ENCODE measurements around the gene ENKD1. TPM values are rescaled to one million over a fixed set of nuclear protein-coding genes. Genes with fewer than 3 reads are reported as not detected.
A peak's percentile ranks its signal among the peaks of the same experiment; 100 is the strongest.

The ENKD1 gene
- total and polyA plus RNA-seq, 2 of the 13 experiments (the other 11 are each of a cell fraction or from before 2014, with no cell fraction given): 10.8 to 20.8 TPM

DNA sequence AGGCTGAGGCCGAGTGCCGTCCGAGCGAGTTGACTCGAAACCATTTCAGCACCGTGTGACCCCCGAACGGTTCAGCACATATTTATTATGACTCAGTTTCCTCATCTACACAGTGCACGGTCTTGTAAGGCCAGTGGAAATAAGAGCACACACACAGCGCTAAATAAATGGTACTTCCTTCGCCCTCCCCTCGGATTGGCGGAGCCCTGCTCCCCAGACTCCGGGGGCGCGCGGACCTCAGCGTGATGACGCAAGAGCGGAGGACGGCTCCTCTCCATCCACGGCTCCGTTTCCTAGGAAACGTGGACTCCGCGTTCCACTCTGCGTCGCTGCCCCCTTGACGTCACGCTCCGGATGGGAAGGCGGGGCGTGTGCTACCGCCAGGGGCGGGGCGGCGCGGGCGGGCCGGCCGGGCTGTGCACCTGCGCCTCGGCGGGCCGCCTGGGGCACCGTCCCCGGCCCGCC is 6.0 kb downstream of the ENKD1 start, which contains the start of gene PARD6A (continued):
- TF ChIP-seq, protein P1, sequence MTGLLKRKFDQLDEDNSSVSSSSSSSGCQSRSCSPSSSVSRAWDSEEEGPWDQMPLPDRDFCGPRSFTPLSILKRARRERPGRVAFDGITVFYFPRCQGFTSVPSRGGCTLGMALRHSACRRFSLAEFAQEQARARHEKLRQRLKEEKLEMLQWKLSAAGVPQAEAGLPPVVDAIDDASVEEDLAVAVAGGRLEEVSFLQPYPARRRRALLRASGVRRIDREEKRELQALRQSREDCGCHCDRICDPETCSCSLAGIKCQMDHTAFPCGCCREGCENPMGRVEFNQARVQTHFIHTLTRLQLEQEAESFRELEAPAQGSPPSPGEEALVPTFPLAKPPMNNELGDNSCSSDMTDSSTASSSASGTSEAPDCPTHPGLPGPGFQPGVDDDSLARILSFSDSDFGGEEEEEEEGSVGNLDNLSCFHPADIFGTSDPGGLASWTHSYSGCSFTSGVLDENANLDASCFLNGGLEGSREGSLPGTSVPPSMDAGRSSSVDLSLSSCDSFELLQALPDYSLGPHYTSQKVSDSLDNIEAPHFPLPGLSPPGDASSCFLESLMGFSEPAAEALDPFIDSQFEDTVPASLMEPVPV (CRISPR knock-in tag; IDR thresholded peaks at IDR 0.05): no peak
- TF ChIP-seq NCOR1 (IDR thresholded peaks at IDR 0.05; ENCODE audit: borderline replicate concordance, low read length) (no peak), GATA4 (IDR thresholded peaks at IDR 0.05; ENCODE audit: borderline replicate concordance, low read depth) (no peak), REPIN1 (CRISPR knock-in tag; IDR thresholded peaks at IDR 0.05; ENCODE audit: borderline replicate concordance, low read depth) (no peak), NCOA5 (CRISPR knock-in tag; IDR thresholded peaks at IDR 0.05) (no peak), RCOR2 (CRISPR knock-in tag; IDR thresholded peaks at IDR 0.05) (peak; percentile 43; the same call in 1 of the 2 replicates), FOXC1 (CRISPR knock-in tag; IDR thresholded peaks at IDR 0.05; ENCODE audit: borderline replicate concordance) (no peak), SP1 (IDR thresholded peaks at IDR 0.05) (no peak), SP1 (CRISPR knock-in tag; IDR thresholded peaks at IDR 0.05) (peak; percentile 82), NRL (CRISPR knock-in tag; IDR thresholded peaks at IDR 0.05; ENCODE audit: borderline replicate concordance) (0 out of 2 replicates have a peak, but pooled peaks have one; percentile 1), MEIS2 (CRISPR knock-in tag; IDR thresholded peaks at IDR 0.05) (no peak), HOXA3 (CRISPR knock-in tag; IDR thresholded peaks at IDR 0.05) (peak; percentile 97), ZNF3 (CRISPR knock-in tag; IDR thresholded peaks at IDR 0.05) (no peak), FOXJ3 (CRISPR knock-in tag; IDR thresholded peaks at IDR 0.05; ENCODE audit: borderline replicate concordance) (no peak), GZF1 (CRISPR knock-in tag; IDR thresholded peaks at IDR 0.05) (no peak), FOXA3 (CRISPR knock-in tag; IDR thresholded peaks at IDR 0.05) (peak; percentile 48; the same call in 1 of the 2 replicates)
- TF ChIP-seq, protein P2, sequence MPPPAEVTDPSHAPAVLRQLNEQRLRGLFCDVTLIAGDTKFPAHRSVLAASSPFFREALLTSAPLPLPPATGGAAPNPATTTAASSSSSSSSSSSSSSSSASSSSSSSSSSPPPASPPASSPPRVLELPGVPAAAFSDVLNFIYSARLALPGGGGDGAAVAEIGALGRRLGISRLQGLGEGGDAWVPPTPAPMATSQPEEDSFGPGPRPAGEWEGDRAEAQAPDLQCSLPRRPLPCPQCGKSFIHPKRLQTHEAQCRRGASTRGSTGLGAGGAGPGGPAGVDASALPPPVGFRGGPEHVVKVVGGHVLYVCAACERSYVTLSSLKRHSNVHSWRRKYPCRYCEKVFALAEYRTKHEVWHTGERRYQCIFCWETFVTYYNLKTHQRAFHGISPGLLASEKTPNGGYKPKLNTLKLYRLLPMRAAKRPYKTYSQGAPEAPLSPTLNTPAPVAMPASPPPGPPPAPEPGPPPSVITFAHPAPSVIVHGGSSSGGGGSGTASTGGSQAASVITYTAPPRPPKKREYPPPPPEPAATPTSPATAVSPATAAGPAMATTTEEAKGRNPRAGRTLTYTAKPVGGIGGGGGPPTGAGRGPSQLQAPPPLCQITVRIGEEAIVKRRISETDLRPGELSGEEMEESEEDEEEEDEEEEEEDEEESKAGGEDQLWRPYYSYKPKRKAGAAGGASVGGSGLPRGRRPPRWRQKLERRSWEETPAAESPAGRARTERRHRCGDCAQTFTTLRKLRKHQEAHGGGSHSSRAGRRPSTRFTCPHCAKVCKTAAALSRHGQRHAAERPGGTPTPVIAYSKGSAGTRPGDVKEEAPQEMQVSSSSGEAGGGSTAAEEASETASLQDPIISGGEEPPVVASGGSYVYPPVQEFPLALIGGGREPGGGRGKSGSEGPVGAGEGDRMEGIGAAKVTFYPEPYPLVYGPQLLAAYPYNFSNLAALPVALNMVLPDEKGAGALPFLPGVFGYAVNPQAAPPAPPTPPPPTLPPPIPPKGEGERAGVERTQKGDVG (CRISPR knock-in tag; IDR thresholded peaks at IDR 0.05; ENCODE audit: borderline replicate concordance): no peak
- TF ChIP-seq, protein P3, sequence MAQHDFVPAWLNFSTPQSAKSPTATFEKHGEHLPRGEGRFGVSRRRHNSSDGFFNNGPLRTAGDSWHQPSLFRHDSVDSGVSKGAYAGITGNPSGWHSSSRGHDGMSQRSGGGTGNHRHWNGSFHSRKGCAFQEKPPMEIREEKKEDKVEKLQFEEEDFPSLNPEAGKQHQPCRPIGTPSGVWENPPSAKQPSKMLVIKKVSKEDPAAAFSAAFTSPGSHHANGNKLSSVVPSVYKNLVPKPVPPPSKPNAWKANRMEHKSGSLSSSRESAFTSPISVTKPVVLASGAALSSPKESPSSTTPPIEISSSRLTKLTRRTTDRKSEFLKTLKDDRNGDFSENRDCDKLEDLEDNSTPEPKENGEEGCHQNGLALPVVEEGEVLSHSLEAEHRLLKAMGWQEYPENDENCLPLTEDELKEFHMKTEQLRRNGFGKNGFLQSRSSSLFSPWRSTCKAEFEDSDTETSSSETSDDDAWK (CRISPR knock-in tag; IDR thresholded peaks at IDR 0.05): no peak
- TF ChIP-seq, protein P4, sequence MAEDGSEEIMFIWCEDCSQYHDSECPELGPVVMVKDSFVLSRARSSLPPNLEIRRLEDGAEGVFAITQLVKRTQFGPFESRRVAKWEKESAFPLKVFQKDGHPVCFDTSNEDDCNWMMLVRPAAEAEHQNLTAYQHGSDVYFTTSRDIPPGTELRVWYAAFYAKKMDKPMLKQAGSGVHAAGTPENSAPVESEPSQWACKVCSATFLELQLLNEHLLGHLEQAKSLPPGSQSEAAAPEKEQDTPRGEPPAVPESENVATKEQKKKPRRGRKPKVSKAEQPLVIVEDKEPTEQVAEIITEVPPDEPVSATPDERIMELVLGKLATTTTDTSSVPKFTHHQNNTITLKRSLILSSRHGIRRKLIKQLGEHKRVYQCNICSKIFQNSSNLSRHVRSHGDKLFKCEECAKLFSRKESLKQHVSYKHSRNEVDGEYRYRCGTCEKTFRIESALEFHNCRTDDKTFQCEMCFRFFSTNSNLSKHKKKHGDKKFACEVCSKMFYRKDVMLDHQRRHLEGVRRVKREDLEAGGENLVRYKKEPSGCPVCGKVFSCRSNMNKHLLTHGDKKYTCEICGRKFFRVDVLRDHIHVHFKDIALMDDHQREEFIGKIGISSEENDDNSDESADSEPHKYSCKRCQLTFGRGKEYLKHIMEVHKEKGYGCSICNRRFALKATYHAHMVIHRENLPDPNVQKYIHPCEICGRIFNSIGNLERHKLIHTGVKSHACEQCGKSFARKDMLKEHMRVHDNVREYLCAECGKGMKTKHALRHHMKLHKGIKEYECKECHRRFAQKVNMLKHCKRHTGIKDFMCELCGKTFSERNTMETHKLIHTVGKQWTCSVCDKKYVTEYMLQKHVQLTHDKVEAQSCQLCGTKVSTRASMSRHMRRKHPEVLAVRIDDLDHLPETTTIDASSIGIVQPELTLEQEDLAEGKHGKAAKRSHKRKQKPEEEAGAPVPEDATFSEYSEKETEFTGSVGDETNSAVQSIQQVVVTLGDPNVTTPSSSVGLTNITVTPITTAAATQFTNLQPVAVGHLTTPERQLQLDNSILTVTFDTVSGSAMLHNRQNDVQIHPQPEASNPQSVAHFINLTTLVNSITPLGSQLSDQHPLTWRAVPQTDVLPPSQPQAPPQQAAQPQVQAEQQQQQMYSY (CRISPR knock-in tag; IDR thresholded peaks at IDR 0.05): no peak
- TF ChIP-seq, protein P5, sequence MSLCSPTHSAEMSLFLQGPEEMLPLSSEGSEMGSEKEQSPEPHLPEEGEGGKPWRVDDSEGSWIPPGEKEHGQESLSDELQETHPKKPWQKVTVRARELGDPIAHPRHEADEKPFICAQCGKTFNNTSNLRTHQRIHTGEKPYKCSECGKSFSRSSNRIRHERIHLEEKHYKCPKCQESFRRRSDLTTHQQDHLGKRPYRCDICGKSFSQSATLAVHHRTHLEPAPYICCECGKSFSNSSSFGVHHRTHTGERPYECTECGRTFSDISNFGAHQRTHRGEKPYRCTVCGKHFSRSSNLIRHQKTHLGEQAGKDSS (CRISPR knock-in tag; IDR thresholded peaks at IDR 0.05; ENCODE audit: borderline replicate concordance, low read depth): no peak

Data from HepG2 (cell line).